ENCODE measurements around the gene FLNA. TPM values are rescaled to one million over a fixed set of nuclear protein-coding genes. Genes with fewer than 3 reads are reported as not detected.
A peak's percentile ranks its signal among the peaks of the same experiment; 100 is the strongest.

Gene FLNA
- total and polyA plus RNA-seq, 9 of the 15 experiments (the other 6 are each of a cell fraction or from before 2014, with no cell fraction given): 6.2 to 735 (median 135) TPM

GRCh38 chrX:154379569-154379951 is 5.1 kb upstream of the FLNA start (continued):
- TF ChIP-seq AFF1 (IDR thresholded peaks at IDR 0.05; ENCODE audit: low read depth in 1 of 2, partially characterized antibody in 2 of 2) (no peak), ZBED1 (IDR thresholded peaks at IDR 0.05) (no peak), ZSCAN29 (IDR thresholded peaks at IDR 0.05) (no peak), SRSF3 (IDR thresholded peaks at IDR 0.05; ENCODE audit: insufficient read depth, low read length) (0 out of 2 replicates have a peak, but pooled peaks have one; percentile 85)
- TF ChIP-seq, protein P1, sequence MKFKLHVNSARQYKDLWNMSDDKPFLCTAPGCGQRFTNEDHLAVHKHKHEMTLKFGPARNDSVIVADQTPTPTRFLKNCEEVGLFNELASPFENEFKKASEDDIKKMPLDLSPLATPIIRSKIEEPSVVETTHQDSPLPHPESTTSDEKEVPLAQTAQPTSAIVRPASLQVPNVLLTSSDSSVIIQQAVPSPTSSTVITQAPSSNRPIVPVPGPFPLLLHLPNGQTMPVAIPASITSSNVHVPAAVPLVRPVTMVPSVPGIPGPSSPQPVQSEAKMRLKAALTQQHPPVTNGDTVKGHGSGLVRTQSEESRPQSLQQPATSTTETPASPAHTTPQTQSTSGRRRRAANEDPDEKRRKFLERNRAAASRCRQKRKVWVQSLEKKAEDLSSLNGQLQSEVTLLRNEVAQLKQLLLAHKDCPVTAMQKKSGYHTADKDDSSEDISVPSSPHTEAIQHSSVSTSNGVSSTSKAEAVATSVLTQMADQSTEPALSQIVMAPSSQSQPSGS (CRISPR knock-in tag; IDR thresholded peaks at IDR 0.05): no peak
- TF ChIP-seq, protein P2, sequence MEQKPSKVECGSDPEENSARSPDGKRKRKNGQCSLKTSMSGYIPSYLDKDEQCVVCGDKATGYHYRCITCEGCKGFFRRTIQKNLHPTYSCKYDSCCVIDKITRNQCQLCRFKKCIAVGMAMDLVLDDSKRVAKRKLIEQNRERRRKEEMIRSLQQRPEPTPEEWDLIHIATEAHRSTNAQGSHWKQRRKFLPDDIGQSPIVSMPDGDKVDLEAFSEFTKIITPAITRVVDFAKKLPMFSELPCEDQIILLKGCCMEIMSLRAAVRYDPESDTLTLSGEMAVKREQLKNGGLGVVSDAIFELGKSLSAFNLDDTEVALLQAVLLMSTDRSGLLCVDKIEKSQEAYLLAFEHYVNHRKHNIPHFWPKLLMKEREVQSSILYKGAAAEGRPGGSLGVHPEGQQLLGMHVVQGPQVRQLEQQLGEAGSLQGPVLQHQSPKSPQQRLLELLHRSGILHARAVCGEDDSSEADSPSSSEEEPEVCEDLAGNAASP (IDR thresholded peaks at IDR 0.05): no peak
